Left renal cortex interstitium (tissue), 4 donors: Measurements from ENCODE around the gene TMEM119. TPM values are rescaled to one million over a fixed set of nuclear protein-coding genes. Genes with fewer than 3 reads are reported as not detected.
"Not testable (repeated sequence)": the region's sequence is repeated elsewhere in the genome, so short reads cannot be mapped to it uniquely, and the experiment has no call there.

Source experiments
- DNase-seq, 4 donors: peaks; one replicate each; pipeline ENCODE4 v3.0.0-alpha.2; 2013; ENCODE audit warnings: low read depth in 4 of 4, low spot score in 2 of 4, missing footprints in 1 of 4
- polyA plus RNA-seq, 4 donors: library from polyadenylated mRNA; unstranded; fragments of 120-200 nt; gene quantifications; one replicate each; pipeline ENCODE4 v1.2.1, GENCODE V29; 2013; ENCODE audit not compliant: insufficient read length in 4 of 4

The TMEM119 gene
- polyA plus RNA-seq, 4 donors = 18.1 to 34.2 (median 24.5) TPM

GRCh38 chr12:108570743-108571608 is 26.9 kb downstream of the TMEM119 start:
- DNase-seq = no peak

- DNase-seq = no peak
These were observed 29.3 kb downstream of the TMEM119 start for GRCh38 chr12:108568338-108569154.

- no peak for DNase-seq
These were observed 30.2 kb downstream of the TMEM119 start for GRCh38 chr12:108567406-108568337.

GRCh38 chr12:108566452-108566851 is 31.4 kb downstream of the TMEM119 start:
- DNase-seq = no peak

- DNase-seq = no peak
These were observed 31.9 kb downstream of the TMEM119 start for GRCh38 chr12:108565976-108566375.

GRCh38 chr12:108565146-108565545 is 32.7 kb downstream of the TMEM119 start:
- DNase-seq = no peak

GRCh38 chr12:108564724-108565123 is 33.2 kb downstream of the TMEM119 start:
- no peak for DNase-seq

- no peak for DNase-seq
These were observed 34.1 kb downstream of the TMEM119 start for GRCh38 chr12:108563804-108564151.

GRCh38 chr12:108563136-108563803 is 34.6 kb downstream of the TMEM119 start:
- peak; percentile 34 to 76 (median 56) for DNase-seq

GRCh38 chr12:108562348-108563135 is 35.3 kb downstream of the TMEM119 start, which contains the start of gene ISCU:
ISCU (plus strand) TSS chr12:108562596; CDS start chr12:108562623, 27 bp downstream.
- peak; percentile 92 to 98 (median 96) for DNase-seq

GRCh38 chr12:108561852-108562347 is 36.0 kb downstream of the TMEM119 start:
- peak in 1 of 4 donors; percentile 63 for DNase-seq

- DNase-seq = peak; percentile 83 to 97 (median 85)
These were observed 36.8 kb downstream of the TMEM119 start, which contains the start of gene SART3 for GRCh38 chr12:108560752-108561719. SART3 (minus strand) TSS chr12:108561173; CDS start chr12:108561154, 19 bp downstream.

GRCh38 chr12:108560321-108560721 is 37.6 kb downstream of the TMEM119 start:
- DNase-seq = peak in 1 of 4 donors; percentile 4

GRCh38 chr12:108559748-108560147 is 38.1 kb downstream of the TMEM119 start:
- no peak for DNase-seq

GRCh38 chr12:108559007-108559655 is 38.8 kb downstream of the TMEM119 start:
- DNase-seq = no peak

GRCh38 chr12:108555383-108555782 is 42.5 kb downstream of the TMEM119 start:
- not testable (repeated sequence) for DNase-seq

- no peak for DNase-seq
These were observed 44.1 kb downstream of the TMEM119 start for GRCh38 chr12:108553799-108554198.
